H9 (cell line): ENCODE results near the gene GARNL3. TPM values are rescaled to one million over a fixed set of nuclear protein-coding genes. Genes with fewer than 3 reads are reported as not detected.

Source experiments
- DNase-seq: peaks from one replicate; pipeline ENCODE4 v3.0.0-alpha.2; 2017
- H2AFZ ChIP-seq: one replicate; pipeline ENCODE4 v1.6.1; 2013; ENCODE audit warnings: mild to moderate bottlenecking, low read length, control low read depth, moderate library complexity
- H2AK5ac ChIP-seq: 2 replicates; pipeline ENCODE4 v1.6.1; 2013; ENCODE audit warnings: low read length, control low read depth, mixed read lengths; ENCODE audit not compliant: insufficient read length
- H2BK120ac ChIP-seq: one replicate; pipeline ENCODE4 v1.6.1; 2013; ENCODE audit warnings: low read depth, mild to moderate bottlenecking, low read length, control low read depth, inconsistent platforms; ENCODE audit not compliant: poor library complexity, severe bottlenecking
- H2BK12ac ChIP-seq: 2 replicates; pipeline ENCODE4 v1.6.1; 2013; ENCODE audit warnings: low read length, control low read depth, mixed read lengths, low read depth; ENCODE audit not compliant: insufficient read length
- H2BK15ac ChIP-seq: 2 replicates; pipeline ENCODE4 v1.6.1; 2013; ENCODE audit warnings: low read depth, low read length, control low read depth
- H2BK20ac ChIP-seq: one replicate; pipeline ENCODE4 v1.6.1; 2013; ENCODE audit warnings: low read depth, mild to moderate bottlenecking, low read length, control low read depth, inconsistent platforms; ENCODE audit not compliant: poor library complexity, severe bottlenecking
- H2BK5ac ChIP-seq: 2 replicates; pipeline ENCODE4 v1.6.1; 2013; ENCODE audit warnings: low read length, control low read depth, mixed read lengths; ENCODE audit not compliant: insufficient read length
- H3K14ac ChIP-seq: 2 replicates; pipeline ENCODE4 v1.6.1; 2013; ENCODE audit warnings: low read length, control low read depth; ENCODE audit not compliant: insufficient read depth
- H3K18ac ChIP-seq: 2 replicates; pipeline ENCODE4 v1.6.1; 2013; ENCODE audit warnings: low read depth, mild to moderate bottlenecking, mixed read lengths, low read length, control low read depth; ENCODE audit not compliant: insufficient read length
- H3K23ac ChIP-seq: 2 replicates; pipeline ENCODE4 v1.6.1; 2013; ENCODE audit warnings: low read length, control low read depth, mixed read lengths, low read depth; ENCODE audit not compliant: insufficient read length
- H3K23me2 ChIP-seq: 2 replicates; pipeline ENCODE4 v1.6.1; 2013; ENCODE audit warnings: low read depth, mild to moderate bottlenecking, mixed read lengths, low read length, control low read depth; ENCODE audit not compliant: insufficient read length, poor library complexity, severe bottlenecking
- H3K27ac ChIP-seq: 2 replicates; pipeline ENCODE4 v1.5.1; 2013; ENCODE audit warnings: low read length, control low read depth, mixed read lengths, low read depth; ENCODE audit not compliant: insufficient read length
- H3K27me3 ChIP-seq: 2 replicates; pipeline ENCODE4 v1.6.1; 2013; ENCODE audit warnings: low read length, control low read depth, inconsistent platforms; ENCODE audit not compliant: insufficient read depth
- H3K4ac ChIP-seq: 2 replicates; pipeline ENCODE4 v1.6.1; 2013; ENCODE audit warnings: low read depth, mild to moderate bottlenecking, control low read depth, inconsistent platforms, low read length, moderate library complexity
- H3K4me1 ChIP-seq: 2 replicates; pipeline ENCODE4 v1.6.1; 2013; ENCODE audit warnings: low read length, control low read depth, inconsistent platforms; ENCODE audit not compliant: insufficient read depth
- H3K4me2 ChIP-seq: 2 replicates; pipeline ENCODE4 v1.6.1; 2013; ENCODE audit warnings: low read length, control low read depth, mixed read lengths; ENCODE audit not compliant: insufficient read length, insufficient read depth
- H3K56ac ChIP-seq: 2 replicates; pipeline ENCODE4 v1.6.1; 2013; ENCODE audit warnings: low read depth, mild to moderate bottlenecking, mixed read lengths, low read length, control low read depth; ENCODE audit not compliant: insufficient read length
- H3K79me1 ChIP-seq: 2 replicates; pipeline ENCODE4 v1.6.1; 2013; ENCODE audit warnings: low read depth, mild to moderate bottlenecking, moderate library complexity, low read length, control low read depth, inconsistent platforms; ENCODE audit not compliant: insufficient read depth, poor library complexity, severe bottlenecking
- H3K79me2 ChIP-seq: 2 replicates; pipeline ENCODE4 v1.6.1; 2013; ENCODE audit warnings: low read length, control low read depth, inconsistent platforms; ENCODE audit not compliant: insufficient read depth
- H3K9ac ChIP-seq: 2 replicates; pipeline ENCODE4 v1.6.1; 2013; ENCODE audit warnings: low read length, control low read depth, mixed read lengths; ENCODE audit not compliant: insufficient read length; ENCODE audit errors: extremely low read depth
- H3K9me3 ChIP-seq: one replicate; pipeline ENCODE4 v1.6.1; 2013; ENCODE audit warnings: low read depth, low read length, inconsistent platforms; ENCODE audit not compliant: control insufficient read depth
- H3T11ph ChIP-seq: one replicate; pipeline ENCODE4 v1.6.1; 2013; ENCODE audit warnings: mild to moderate bottlenecking, low read length, control low read depth, inconsistent platforms
- H4K20me1 ChIP-seq: one replicate; pipeline ENCODE4 v1.6.1; 2013; ENCODE audit not compliant: control insufficient read depth, insufficient read length, insufficient read depth
- H4K5ac ChIP-seq: 2 replicates; pipeline ENCODE4 v1.6.1; 2013; ENCODE audit warnings: low read depth, mild to moderate bottlenecking, mixed read lengths, low read length, control low read depth; ENCODE audit not compliant: insufficient read length
- H4K8ac ChIP-seq: replicated peaks from 2 replicates; pipeline ENCODE4 v1.6.1; 2013; ENCODE audit warnings: low read length, control low read depth, mixed read lengths, low read depth; ENCODE audit not compliant: insufficient read length
- H4K91ac ChIP-seq: 2 replicates; pipeline ENCODE4 v1.6.1; 2013; ENCODE audit warnings: low read depth, mild to moderate bottlenecking, moderate library complexity, mixed read lengths, low read length, control low read depth; ENCODE audit not compliant: insufficient read length
- H3K27ac Mint-ChIP-seq, 3 experiments: 2 replicates in 2 of 3; 3 replicates in 1 of 3; pipeline ENCODE4 v1.8.0; 2020 to 2021; ENCODE audit warnings: mixed read lengths in 3 of 3, mild to moderate bottlenecking in 1 of 3, moderate library complexity in 1 of 3
- H3K27me3 Mint-ChIP-seq: 2 replicates; pipeline ENCODE4 v1.8.0; 2021; ENCODE audit warnings: low read depth, mild to moderate bottlenecking, moderate library complexity, mixed read lengths
- H3K36me3 Mint-ChIP-seq, 3 experiments: 2 replicates in 2 of 3; 3 replicates in 1 of 3; pipeline ENCODE4 v1.8.0; 2020 to 2021; ENCODE audit warnings: low read depth in 3 of 3, mixed read lengths in 3 of 3; ENCODE audit not compliant: insufficient read depth in 1 of 3
- H3K4me1 Mint-ChIP-seq, 2 experiments: 2 replicates each; pipeline ENCODE4 v1.8.0; 2020; ENCODE audit warnings: mixed read lengths in 2 of 2
- H3K4me3 Mint-ChIP-seq, 2 experiments: 2 replicates in 1 of 2; 3 replicates in 1 of 2; pipeline ENCODE4 v1.8.0; 2020 to 2021; ENCODE audit warnings: mild to moderate bottlenecking in 2 of 2, mixed read lengths in 2 of 2, moderate library complexity in 1 of 2
- H3K9me3 Mint-ChIP-seq, 2 experiments: 2 replicates in 1 of 2; 3 replicates in 1 of 2; pipeline ENCODE4 v1.8.0; 2020; ENCODE audit warnings: mild to moderate bottlenecking in 2 of 2, mixed read lengths in 2 of 2, moderate library complexity in 1 of 2
- CTCF ChIP-seq: fragments of 200-600 bp; sonication (generic); conservative IDR thresholded peaks from 3 replicates; pipeline ENCODE4 v1.8.0; 2021; ENCODE audit warnings: antibody characterized with exemption, mild to moderate bottlenecking
- WGBS: extraction: QIAGEN DNeasy Blood & Tissue Kit; methylation state at CpG from one replicate; pipeline ENCODE4 v1.1.7; 2013; ENCODE audit warnings: missing lambda C conversion rate, low lambda C conversion rate, mixed read lengths; ENCODE audit not compliant: insufficient read length; ENCODE audit errors: extremely low coverage; 5-methylcytosine and 5-hydroxymethylcytosine counted together
- total RNA-seq: library from RNA; stranded (reverse); gene quantifications from 2 replicates; pipeline ENCODE4 v1.2.1, GENCODE V29; 2021

Gene GARNL3
- total RNA-seq, 1 experiment from 2014 or later = 8.7 TPM

GRCh38 chr9:127422133-127422782, 157.7 kb downstream of the GARNL3 start:
- H3K9me3 Mint-ChIP-seq = no peaks in the 10 kb centered on the region

More at GRCh38 chr9:127422133-127422782, 157.7 kb downstream of the GARNL3 start:
- no CpG with 5 or more reads among the region's 10 CpGs for WGBS
- DNase-seq = no peak
- Mint-ChIP-seq H3K4me3 (peak overlapping the region; percentile 96 to 97; a peak in 4 of 5 replicates), H3K36me3 (peaks cover 3 to 11% (median 7%) of the 10 kb centered on the region in 3 experiments; a peak in 6 of 7 replicates), H3K4me1 (peaks cover 40 to 41% of the 10 kb centered on the region in 2 experiments), H3K27ac (no peak overlapping the region), H3K27me3 (peaks cover 2% of the 10 kb centered on the region; the same call in 1 of the 2 replicates)
- Histone ChIP-seq H2BK20ac (no peak overlapping the region), H3K4ac (no peak overlapping the region), H3K79me1 (peaks cover 3% of the 10 kb centered on the region), H4K8ac (no peak overlapping the region), H4K5ac (no peak overlapping the region), H3K27ac (no peak overlapping the region), H3K27me3 (no peaks in the 10 kb centered on the region), H3K4me2 (no peak overlapping the region), H2BK120ac (no peak overlapping the region), H3K14ac (no peak overlapping the region), H2AK5ac (no peak overlapping the region), H2AFZ (no peak overlapping the region), H3K4me1 (no peaks in the 10 kb centered on the region; the same call in 1 of the 2 replicates), H3K23ac (no peak overlapping the region), H2BK12ac (no peak overlapping the region), H3K18ac (no peak overlapping the region), H2BK15ac (no peak overlapping the region), H2BK5ac (no peak overlapping the region), H4K20me1 (no peaks in the 10 kb centered on the region), H3K56ac (no peak overlapping the region), H3T11ph (no peak overlapping the region), H3K23me2 (peaks cover 12% of the 10 kb centered on the region), H3K79me2 (peaks cover 8% of the 10 kb centered on the region; the same call in 1 of the 2 replicates), H3K9me3 (no peaks in the 10 kb centered on the region), H3K9ac (no peak overlapping the region), H4K91ac (no peak overlapping the region)
- no peak for TF ChIP-seq CTCF
